PC-9 (cell line): ENCODE results near the gene MALRD1. TPM values are rescaled to one million over a fixed set of nuclear protein-coding genes. Genes with fewer than 3 reads are reported as not detected.
"Not testable (repeated sequence)": the region's sequence is repeated elsewhere in the genome, so short reads cannot be mapped to it uniquely, and the experiment has no call there.

Experiments
- BruUV-seq: library from RNA; stranded (reverse); fragments of 400-500 nt; replicated peaks from 2 replicates; lab custom pipeline; 2021; lab: Mats Ljungman, UMichigan
- CTCF ChIA-PET: fragments of 300-600 bp; sonication (Branson Sonifier 250); formaldehyde crosslinking; loops from one replicate; lab custom pipeline; 2022; ENCODE audit warnings: antibody characterized with exemption; lab: Charles Lee
- POLR2A ChIA-PET: fragments of 300-600 bp; sonication (Branson Sonifier 250); formaldehyde crosslinking; loops from one replicate; lab custom pipeline; 2022; ENCODE audit warnings: antibody characterized with exemption; ENCODE audit not compliant: unreplicated experiment; lab: Charles Lee
- DNase-seq, 2 experiments: peaks; one replicate each; pipeline versions ENCODE4 v3.0.0 to v3.0.0-alpha.2; 2015 to 2022; ENCODE audit warnings: mixed read lengths in 1 of 2
- H2AFZ ChIP-seq: fragments of 200-600 bp; sonication (generic); 2 replicates; pipeline ENCODE4 v1.8.1; 2017; ENCODE audit warnings: antibody characterized with exemption
- H3F3A ChIP-seq: fragments of 200-600 bp; sonication (generic); 2 replicates; pipeline ENCODE4 v1.8.1; 2017; ENCODE audit warnings: antibody characterized with exemption, mild to moderate bottlenecking, low read depth; ENCODE audit not compliant: insufficient read depth
- H3K27ac ChIP-seq: fragments of 200-600 bp; sonication (generic); 2 replicates; pipeline ENCODE4 v1.6.1; 2016; ENCODE audit warnings: mixed run types
- H3K27me3 ChIP-seq: fragments of 200-600 bp; sonication (generic); 2 replicates; pipeline ENCODE4 v1.6.1; 2016; ENCODE audit warnings: low read depth, mixed run types; ENCODE audit not compliant: insufficient read depth
- H3K36me3 ChIP-seq: fragments of 200-600 bp; sonication (generic); 2 replicates; pipeline ENCODE4 v1.6.1; 2016; ENCODE audit warnings: low read depth, mixed run types
- H3K4me1 ChIP-seq: fragments of 200-600 bp; sonication (generic); replicated peaks from 2 replicates; pipeline ENCODE4 v1.6.1; 2016; ENCODE audit warnings: mixed run types; ENCODE audit not compliant: insufficient read depth
- H3K4me2 ChIP-seq: fragments of 200-600 bp; sonication (generic); 2 replicates; pipeline ENCODE4 v1.6.1; 2017; ENCODE audit warnings: mixed run types
- H3K4me3 ChIP-seq: fragments of 200-600 bp; sonication (generic); 2 replicates; pipeline ENCODE4 v1.6.1; 2016; ENCODE audit warnings: mixed run types
- H3K79me2 ChIP-seq: fragments of 200-600 bp; sonication (generic); 2 replicates; pipeline ENCODE4 v1.6.1; 2017; ENCODE audit warnings: low read depth, mixed run types
- H3K9me2 ChIP-seq: fragments of 200-600 bp; sonication (generic); 2 replicates; pipeline ENCODE4 v1.8.1; 2017; ENCODE audit warnings: mild to moderate bottlenecking; ENCODE audit not compliant: insufficient read depth
- H3K9me3 ChIP-seq: fragments of 200-600 bp; sonication (generic); 2 replicates; pipeline ENCODE4 v1.8.1; 2016; ENCODE audit warnings: low read depth; ENCODE audit not compliant: insufficient read depth
- H4K20me1 ChIP-seq: fragments of 200-600 bp; sonication (generic); 2 replicates; pipeline ENCODE4 v1.8.1; 2017; ENCODE audit not compliant: insufficient read depth
- CTCF ChIP-seq: fragments of 200-600 bp; sonication (generic); conservative IDR thresholded peaks from 2 replicates; pipeline ENCODE4 v1.6.1; 2017; ENCODE audit warnings: mixed run types, antibody characterized with exemption, mild to moderate bottlenecking, moderate library complexity
- EZH2 ChIP-seq: fragments of 200-600 bp; sonication (generic); IDR thresholded peaks from 2 replicates; pipeline ENCODE4 v1.8.0; 2017; ENCODE audit warnings: antibody characterized with exemption, low read depth
- intact Hi-C: fragments of 100-400 bp; cut with micrococcal nuclease; formaldehyde crosslinking; loops from one replicate; pipeline ENCODE4 v1.10.0; 2022; ENCODE audit not compliant: unreplicated experiment
- total RNA-seq: library from RNA; stranded (reverse); gene quantifications from 2 replicates; pipeline ENCODE4 v1.2.3, GENCODE V29; 2021

Gene MALRD1
- total RNA-seq, 1 experiment from 2014 or later: not detected

- no peak overlapping the region for H3K4me3 ChIP-seq
- no peak for DNase-seq
- no peaks in the 10 kb centered on the region for H3K36me3 ChIP-seq
- H3K9me3 ChIP-seq: no peaks in the 10 kb centered on the region
- TF ChIP-seq EZH2: no peak
- TF ChIP-seq CTCF: no peak
- no peaks in the 10 kb centered on the region for H3K9me2 ChIP-seq
- H3K79me2 ChIP-seq: no peaks in the 10 kb centered on the region
- no peak overlapping the region for H3K27ac ChIP-seq
- BruUV-seq: no TSS peak
- no peaks in the 10 kb centered on the region for H4K20me1 ChIP-seq
- H3F3A ChIP-seq: no peaks in the 10 kb centered on the region
- 0 out of 2 replicates have a peak, but pooled peaks cover 3% of the 10 kb centered on the region for H3K27me3 ChIP-seq
- ChIA-PET POLR2A (no interaction called here), CTCF (no interaction called here)
- no peak overlapping the region for H2AFZ ChIP-seq
- H3K4me2 ChIP-seq: no peak overlapping the region
- intact Hi-C loops: no loop called here
- H3K4me1 ChIP-seq: no peaks in the 10 kb centered on the region
Observed at GRCh38 chr10:19767876-19768275, 719.3 kb downstream of the MALRD1 start.

- DNase-seq, H3K4me2 ChIP-seq, H3K27me3 ChIP-seq, POLR2A ChIA-PET, H3K4me3 ChIP-seq, H3K36me3 ChIP-seq, H3K79me2 ChIP-seq, H3K9me3 ChIP-seq, intact Hi-C loops, H3K27ac ChIP-seq, H3F3A ChIP-seq, H2AFZ ChIP-seq, H3K4me1 ChIP-seq, H3K9me2 ChIP-seq, CTCF ChIA-PET, H4K20me1 ChIP-seq, BruUV-seq: not testable (repeated sequence)
Observed at GRCh38 chr10:19769826-19770225, 721.2 kb downstream of the MALRD1 start.

- no TSS peak for BruUV-seq
- Histone ChIP-seq H3F3A (no peaks in the 10 kb centered on the region), H4K20me1 (no peaks in the 10 kb centered on the region), H3K4me2 (no peak overlapping the region), H3K36me3 (no peaks in the 10 kb centered on the region), H2AFZ (no peak overlapping the region), H3K27me3 (0 out of 2 replicates have a peak, but pooled peaks cover 6% of the 10 kb centered on the region), H3K27ac (no peak overlapping the region), H3K79me2 (no peaks in the 10 kb centered on the region), H3K9me3 (no peaks in the 10 kb centered on the region), H3K4me1 (no peaks in the 10 kb centered on the region), H3K4me3 (no peak overlapping the region), H3K9me2 (no peaks in the 10 kb centered on the region)
- TF ChIP-seq EZH2 (no peak), CTCF (no peak)
- DNase-seq: no peak
- CTCF ChIA-PET: no interaction called here
- POLR2A ChIA-PET: no interaction called here
- intact Hi-C loops: no loop called here
Observed at GRCh38 chr10:19772972-19773371, 724.4 kb downstream of the MALRD1 start.

- H3F3A ChIP-seq: no peaks in the 10 kb centered on the region
- H3K4me2 ChIP-seq: no peak overlapping the region
- no peak for TF ChIP-seq CTCF
- no peak for TF ChIP-seq EZH2
- H3K9me3 ChIP-seq: no peaks in the 10 kb centered on the region
- no peaks in the 10 kb centered on the region for H3K9me2 ChIP-seq
- no peak overlapping the region for H3K27ac ChIP-seq
- 0 out of 2 replicates have a peak, but pooled peaks cover 6% of the 10 kb centered on the region for H3K27me3 ChIP-seq
- no peak overlapping the region for H3K4me3 ChIP-seq
- no peaks in the 10 kb centered on the region for H3K4me1 ChIP-seq
- intact Hi-C loops: no loop called here
- no peaks in the 10 kb centered on the region for H4K20me1 ChIP-seq
- CTCF ChIA-PET: no interaction called here
- POLR2A ChIA-PET: no interaction called here
- H2AFZ ChIP-seq: no peak overlapping the region
- H3K36me3 ChIP-seq: no peaks in the 10 kb centered on the region
- no peak for DNase-seq
- H3K79me2 ChIP-seq: no peaks in the 10 kb centered on the region
- BruUV-seq: no TSS peak
Observed at GRCh38 chr10:19775296-19775695, 726.7 kb downstream of the MALRD1 start.
